Breast epithelium (tissue), 3 donors: ENCODE measurements around the gene RFC2.

ENCODE experiments used
- CTCF ChIP-seq, 3 donors: fragments of 450-650 bp; IDR thresholded peaks; one replicate each; pipeline ENCODE4 v1.5.1; 2016 to 2017; ENCODE audit warnings: antibody characterized with exemption in 3 of 3, mild to moderate bottlenecking in 3 of 3, moderate library complexity in 3 of 3
- POLR2AphosphoS5 ChIP-seq, 3 donors: sonication (generic); formaldehyde crosslinking; IDR thresholded peaks; one replicate each; pipeline ENCODE4 v1.6.1; 2017; ENCODE audit warnings: antibody characterized with exemption in 3 of 3

- TF ChIP-seq CTCF (IDR thresholded peaks at IDR 0.05): no peak
- TF ChIP-seq POLR2AphosphoS5 (IDR thresholded peaks at IDR 0.05): no peak
Observed at GRCh38 chr7:74226633-74227032, 27.6 kb downstream of the RFC2 start.
